NCI-H2081 (cell line): Measurements from ENCODE around the gene ATXN1.
"Not testable (repeated sequence)": the region's sequence is repeated elsewhere in the genome, so short reads cannot be mapped to it uniquely, and the experiment has no call there.

Experiments
- DNase-seq, 2 experiments: peaks; one replicate each; lab custom pipeline; 2025; lab: John Stamatoyannopoulos, UW

The ATXN1 gene

DNA sequence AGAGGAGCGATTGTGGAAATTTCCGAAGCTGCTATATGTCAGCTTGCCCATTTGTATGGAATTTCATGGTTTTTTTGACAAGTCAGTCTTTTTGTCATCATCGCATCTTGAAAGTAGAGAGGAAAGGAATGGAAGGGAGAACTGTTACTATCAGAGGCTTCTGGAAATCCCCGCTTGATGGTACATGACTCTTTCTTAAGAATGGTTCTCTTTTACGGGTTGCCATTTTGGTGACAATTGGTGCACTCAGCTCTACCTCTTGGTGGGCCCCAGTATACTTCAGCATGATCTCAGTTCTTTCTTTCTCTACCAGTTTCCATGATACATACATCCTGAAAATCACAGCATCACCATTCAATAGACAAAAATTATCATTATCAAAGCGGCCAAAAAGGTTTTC, 146.0 kb downstream of the ATXN1 start:
- not testable (repeated sequence) for DNase-seq

GRCh38 chr6:16614143-16614542, 147.1 kb downstream of the ATXN1 start:
- not testable (repeated sequence) for DNase-seq

- DNase-seq: not testable (repeated sequence)
Observed at GRCh38 chr6:16613504-16613903, 147.8 kb downstream of the ATXN1 start.

GRCh38 chr6:16608444-16608843, 152.8 kb downstream of the ATXN1 start:
- DNase-seq: no peak

DNA sequence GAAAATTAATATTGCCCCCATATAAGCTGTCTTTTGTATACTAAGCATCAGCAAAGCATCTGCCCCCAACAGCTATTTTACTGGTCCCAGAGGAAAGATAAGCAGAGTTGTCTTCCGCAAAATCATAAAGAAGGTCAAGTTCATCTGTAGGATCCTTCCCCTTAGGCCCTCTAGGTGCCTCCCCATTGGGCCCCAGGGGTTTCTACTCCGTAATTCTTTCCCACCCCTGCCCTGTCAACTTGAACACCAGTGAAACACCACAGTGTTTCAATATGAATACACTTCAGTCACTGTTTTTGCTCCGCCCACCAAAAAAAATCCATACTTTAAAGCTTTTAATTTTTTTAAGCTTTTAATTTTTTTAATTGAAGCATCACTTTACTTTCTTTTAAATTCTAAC, 159.2 kb downstream of the ATXN1 start:
- no peak for DNase-seq

GRCh38 chr6:16600701-16601100, 160.6 kb downstream of the ATXN1 start:
- DNase-seq: no peak

GRCh38 chr6:16600026-16600425, 161.2 kb downstream of the ATXN1 start:
- DNase-seq: no peak

DNA sequence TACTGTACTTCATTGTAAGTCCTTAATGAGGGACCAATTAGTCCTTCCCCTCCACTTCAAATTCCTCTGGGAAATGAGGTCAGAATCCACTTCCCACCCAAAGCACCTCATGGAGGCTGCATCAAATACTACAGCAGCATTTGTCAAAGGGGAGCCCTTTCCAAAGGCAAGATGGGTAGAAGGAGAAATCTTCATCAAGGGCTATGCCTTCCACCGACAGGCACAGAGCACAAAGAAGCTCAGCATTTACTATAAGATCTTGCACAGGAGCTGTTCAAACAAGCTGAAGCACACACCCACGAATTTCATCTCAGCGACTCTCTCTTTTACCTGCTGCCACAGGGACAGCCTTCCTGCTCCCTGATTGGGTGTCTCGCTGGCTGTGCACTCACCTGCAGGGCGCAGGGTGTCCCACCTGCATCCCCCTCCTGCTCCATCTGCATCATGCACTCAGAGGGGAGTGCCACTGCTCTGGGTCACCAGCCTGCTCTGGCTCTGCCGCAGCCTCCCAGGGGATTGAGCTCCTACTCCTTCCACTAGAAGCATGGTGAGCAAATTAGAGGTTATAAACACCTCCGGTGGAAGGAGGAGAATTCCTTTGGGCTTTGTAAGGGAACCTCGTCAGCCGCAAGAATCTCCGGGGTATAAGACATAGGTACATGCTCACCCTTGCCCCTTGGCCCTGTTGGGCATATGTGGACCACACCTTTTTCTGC, 164.5 kb downstream of the ATXN1 start:
- no peak for DNase-seq

GRCh38 chr6:16595514-16596120, 165.6 kb downstream of the ATXN1 start:
- no peak for DNase-seq

- DNase-seq: no peak
Observed at GRCh38 chr6:16594849-16595248, 166.4 kb downstream of the ATXN1 start.

GRCh38 chr6:16592223-16592911, 168.9 kb downstream of the ATXN1 start:
- no peak for DNase-seq

- no peak for DNase-seq
Observed at GRCh38 chr6:16591396-16592222, 169.7 kb downstream of the ATXN1 start.

DNA sequence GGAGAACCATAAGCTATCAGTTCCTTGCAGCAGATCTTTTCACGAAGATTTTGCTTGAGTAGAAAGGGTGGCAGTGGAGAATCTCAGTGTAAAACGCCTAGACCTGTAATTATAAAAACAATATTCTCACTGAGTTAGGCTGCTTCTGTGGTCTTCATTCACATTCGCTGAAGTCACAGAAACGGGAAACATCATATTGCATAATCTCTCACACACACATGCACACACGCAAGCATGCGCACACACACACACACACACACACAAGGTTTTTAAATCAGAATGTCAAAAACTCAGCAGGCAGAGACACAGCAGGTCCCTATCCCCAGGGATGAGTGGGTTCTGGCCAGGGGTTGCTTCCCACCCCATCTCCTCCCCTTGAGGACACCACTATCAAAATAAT, 175.5 kb downstream of the ATXN1 start:
- DNase-seq: no peak

DNA sequence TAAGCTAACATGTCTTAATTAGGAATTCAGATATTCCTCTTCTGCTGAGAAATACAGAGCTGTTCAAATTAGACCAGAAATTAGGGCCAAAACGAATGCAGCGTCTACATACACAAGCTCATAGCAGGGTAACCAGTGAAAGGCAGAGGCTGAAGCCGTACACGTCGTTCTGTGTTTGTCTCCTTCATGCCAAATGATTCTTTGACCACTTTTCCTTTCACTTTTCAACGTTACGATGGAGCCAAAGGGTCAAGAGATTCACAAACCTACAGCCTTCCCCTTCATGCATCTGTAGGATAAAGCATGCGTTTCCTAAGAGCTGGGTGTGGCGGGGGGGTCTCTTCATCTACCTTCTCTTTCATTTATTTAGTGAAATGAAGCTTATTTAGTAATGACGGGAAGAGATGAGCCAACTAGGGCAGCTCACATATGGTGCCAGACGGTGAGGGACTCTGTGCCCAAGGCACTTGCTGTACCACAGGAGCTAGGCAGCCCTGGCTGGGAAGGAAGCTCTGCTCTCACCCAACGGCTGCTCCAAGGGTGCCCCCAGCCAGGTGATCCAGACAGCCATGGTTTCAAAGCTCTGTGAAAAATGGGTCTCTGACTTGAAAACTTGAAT, 178.0 kb downstream of the ATXN1 start:
- no peak for DNase-seq

DNA sequence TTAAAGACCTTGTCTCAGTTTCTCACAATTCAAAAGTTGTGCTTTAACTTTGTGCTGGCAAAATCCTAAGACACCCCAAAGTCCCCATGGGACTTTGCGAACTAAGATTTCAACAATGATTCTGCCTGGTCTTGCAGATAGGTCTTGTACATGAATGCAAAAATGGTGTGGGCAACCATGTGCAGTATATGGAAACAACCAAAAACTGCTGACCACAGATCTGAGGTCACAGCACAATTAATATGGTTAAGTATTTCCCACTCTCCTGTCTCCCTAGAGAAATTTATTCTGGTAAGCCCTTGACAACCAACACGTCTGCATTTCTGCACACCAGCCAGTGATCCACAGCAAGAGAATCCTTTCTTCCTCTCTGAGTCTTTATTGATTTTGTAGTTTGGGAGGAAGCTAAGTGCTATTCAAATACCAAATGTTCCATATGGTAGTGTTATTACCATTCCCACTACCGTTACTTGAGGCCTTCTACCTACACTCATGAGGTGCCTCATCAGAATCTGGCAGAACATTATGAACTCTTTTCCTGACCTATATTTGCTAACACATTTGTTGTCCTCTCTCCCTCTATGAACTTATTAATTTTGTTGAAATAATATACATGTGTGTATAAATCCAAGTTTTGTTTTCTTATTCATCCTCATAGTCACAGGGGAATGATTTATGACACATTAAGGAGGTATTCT, 178.7 kb downstream of the ATXN1 start:
- DNase-seq: no peak

DNA sequence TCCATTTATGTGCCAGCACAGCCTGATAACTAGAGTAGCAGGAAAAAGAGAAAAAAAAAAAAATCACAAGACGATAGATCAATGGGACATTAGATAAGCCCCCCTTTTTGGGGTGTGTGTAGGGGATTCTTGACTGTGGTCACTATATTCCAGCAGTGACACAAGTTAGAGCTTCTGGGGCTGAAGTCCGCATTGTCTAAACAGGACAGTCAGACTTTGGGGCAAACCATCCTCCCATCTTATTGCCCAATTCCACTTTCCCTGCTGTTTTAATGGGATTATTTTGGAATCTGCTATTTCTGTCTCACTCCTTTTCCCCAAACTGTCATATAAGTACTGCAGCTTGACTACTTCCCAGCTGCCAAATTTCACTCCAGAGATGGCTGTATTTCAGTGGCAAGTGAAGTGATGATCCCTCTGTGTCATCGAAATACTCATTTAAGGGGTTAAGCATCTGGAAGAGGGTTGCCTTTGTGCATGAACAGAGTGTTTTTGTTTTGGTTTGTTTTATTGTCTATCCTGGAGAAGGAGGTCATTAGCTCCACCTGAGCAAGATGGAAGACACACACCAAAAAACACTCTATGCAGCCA, 182.5 kb downstream of the ATXN1 start:
- DNase-seq: no peak

DNA sequence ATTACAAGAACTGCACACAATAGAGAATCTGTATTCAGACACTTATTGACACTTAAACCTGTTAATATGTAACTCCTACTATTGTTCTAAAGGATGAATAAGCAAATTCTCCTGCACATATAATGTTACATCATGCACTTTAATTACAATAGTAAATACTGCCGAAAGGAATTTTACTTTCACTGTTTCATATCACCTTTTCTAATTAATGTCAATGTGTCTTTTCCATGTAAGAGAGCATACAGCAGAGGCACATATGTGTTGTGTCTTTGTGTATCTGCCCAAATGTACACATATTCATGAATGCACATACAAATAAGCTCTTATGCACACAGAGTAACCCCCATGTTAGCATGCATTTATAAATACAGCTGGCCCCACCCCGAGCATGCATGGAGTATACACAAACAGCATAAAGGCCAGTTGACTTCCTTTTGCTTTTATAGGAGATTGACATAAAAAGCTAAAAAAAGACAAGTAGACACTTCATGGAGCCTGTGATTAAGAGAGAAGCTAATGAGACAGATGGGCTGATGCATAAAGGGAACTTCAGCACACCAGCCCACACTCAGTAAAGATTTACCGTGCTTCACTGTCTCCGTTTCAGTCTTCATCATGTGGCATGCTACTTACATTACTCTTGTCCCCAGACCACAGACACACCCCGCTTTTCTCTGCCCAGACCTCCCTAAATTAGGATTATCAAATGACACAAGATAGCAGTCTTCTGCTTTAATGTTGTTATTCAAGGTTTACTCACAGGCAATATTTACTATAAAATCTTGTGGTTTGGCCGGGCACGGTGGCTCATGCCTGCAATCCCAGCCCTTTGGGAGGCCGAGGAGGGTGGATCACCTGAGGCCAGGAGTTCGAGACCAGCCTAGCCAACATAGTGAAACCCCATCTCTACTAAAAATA, 184.6 kb downstream of the ATXN1 start:
- DNase-seq: no peak

GRCh38 chr6:16575655-16576054, 185.6 kb downstream of the ATXN1 start:
- no peak for DNase-seq

GRCh38 chr6:16572943-16573342, 188.3 kb downstream of the ATXN1 start:
- DNase-seq: no peak

DNA sequence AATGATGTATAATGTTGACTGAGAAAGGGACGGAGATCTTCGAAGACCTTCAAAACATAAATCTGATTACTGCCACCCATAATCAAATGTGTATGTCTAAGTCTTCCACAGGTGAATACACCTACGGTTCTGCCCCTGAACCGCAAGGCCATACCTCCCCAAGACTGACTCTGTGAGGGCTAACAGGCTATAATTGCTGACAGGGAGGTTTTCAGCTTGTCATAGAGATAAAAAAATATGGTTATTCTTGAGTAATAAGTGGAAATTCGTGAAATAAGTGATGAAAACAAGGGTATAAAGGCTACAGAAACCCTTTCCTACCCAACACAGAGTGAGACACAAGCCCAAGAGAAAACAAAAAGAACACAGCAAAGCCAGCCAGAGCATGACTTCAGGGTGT, 188.9 kb downstream of the ATXN1 start:
- no peak for DNase-seq
